ENCODE measurements around the gene MSRB2. TPM values are rescaled to one million over a fixed set of nuclear protein-coding genes. Genes with fewer than 3 reads are reported as not detected.

The MSRB2 gene
- total and polyA plus RNA-seq, 2 of the 8 experiments (the other 6 are each of a cell fraction or from before 2014, with no cell fraction given), result 11.0 to 13.9 TPM

DNA sequence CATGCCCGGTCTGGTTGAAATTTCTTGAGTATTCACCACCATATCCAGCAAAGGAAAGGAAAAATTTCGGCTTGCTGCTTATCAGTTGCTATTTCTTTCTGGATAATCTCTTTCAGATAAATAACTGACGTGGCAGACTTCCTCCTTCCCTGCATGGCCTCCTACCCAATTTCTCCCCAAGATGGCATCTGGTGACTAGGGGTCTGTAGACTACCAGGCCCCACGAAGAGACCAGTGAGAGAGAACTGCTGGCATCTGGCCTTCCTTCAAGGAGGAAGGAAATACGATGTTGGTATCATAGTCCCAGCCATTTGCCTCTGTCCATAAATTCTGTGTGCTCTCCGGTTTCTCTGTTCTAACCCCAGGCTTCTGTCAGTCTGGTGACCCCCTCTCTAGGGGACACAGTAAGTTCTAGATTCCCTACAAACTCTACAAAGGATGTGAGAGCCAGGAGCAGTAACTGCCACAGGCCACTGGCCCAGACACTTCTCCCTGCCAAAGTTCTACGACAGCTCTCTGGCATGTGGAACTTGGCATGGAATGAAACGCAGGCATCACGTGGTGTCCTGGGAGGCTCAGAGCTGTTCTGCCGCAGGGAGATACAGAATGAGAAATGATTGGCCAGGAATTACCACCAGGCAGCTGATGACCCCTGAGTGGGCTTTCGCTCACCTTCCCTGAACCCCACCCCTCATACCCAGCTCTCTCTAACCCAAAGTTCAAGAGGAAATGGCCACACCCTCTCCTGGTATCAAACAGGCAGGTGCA is 30.0 kb upstream of the MSRB2 start:
- H4K5ac ChIP-seq (ENCODE audit: insufficient read length, low read depth, low read length), result no peak overlapping the region
- H2AK5ac ChIP-seq (ENCODE audit: low read depth, low read length), result no peak overlapping the region
- TF ChIP-seq GTF2F1 (IDR thresholded peaks at IDR 0.05; ENCODE audit: borderline replicate concordance, low read depth, low read length) (no peak), SRF (IDR thresholded peaks at IDR 0.05; ENCODE audit: low read depth, low read length) (no peak)
- H4K91ac ChIP-seq (replicated peaks; ENCODE audit: insufficient read length, low read length), result no peak overlapping the region
- no peaks in the 10 kb centered on the region for H3K79me2 ChIP-seq (ENCODE audit: control insufficient read depth in 1 of 2, insufficient read depth in 2 of 2, low read length in 2 of 2)
- H3K79me1 ChIP-seq (ENCODE audit: low read depth, low read length), result no peaks in the 10 kb centered on the region
- H2BK20ac ChIP-seq (ENCODE audit: low read length), result no peak overlapping the region
- WGBS, 2 experiments (ENCODE audit: extremely low coverage in 1 of 2, insufficient coverage in 1 of 2, insufficient read length in 1 of 2, insufficient replicate concordance in 2 of 2, low coverage in 1 of 2, low lambda C conversion rate in 2 of 2, missing lambda C conversion rate in 1 of 2), result 92% methylated on average over 11 of the region's 11 CpGs; no CpG with 5 or more reads in 1 of the 2 experiments
- no peak overlapping the region for H3K4ac ChIP-seq (replicated peaks; ENCODE audit: insufficient read length, low read depth, low read length)
- H3K27me3 ChIP-seq (replicated peaks in 1 of 4; ENCODE audit: control insufficient read depth in 3 of 4, extremely low read depth in 1 of 4, insufficient read depth in 3 of 4, low read length in 3 of 4), result no peaks in the 10 kb centered on the region
- no peak overlapping the region for H2AFZ ChIP-seq (ENCODE audit: low read length)
- no peak overlapping the region for H3K4me2 ChIP-seq (ENCODE audit: insufficient read depth in 1 of 2, low read depth in 2 of 2, low read length in 2 of 2)
- H2BK120ac ChIP-seq (replicated peaks; ENCODE audit: low read depth, low read length), result no peak overlapping the region
- ChIA-PET POLR2A (ENCODE audit: partially characterized antibody) (interaction anchor here (0.8 to 1.2 kb wide), 2 partner anchors 9 to 10 kb away, joined by 4 to 8 read pairs; no protein-coding TSS in a partner anchor), CTCF (ENCODE audit: partially characterized antibody) (interaction anchor here (1.2 to 1.4 kb wide), 3 partner anchors 9 to 491 kb away, joined by 3 read pairs; no protein-coding TSS in a partner anchor)
- H3K23me2 ChIP-seq (ENCODE audit: low read depth, low read length), result no peaks in the 10 kb centered on the region
- DNase-seq (ENCODE audit: low read depth in 1 of 2, low spot score in 2 of 2) (peak in 1 of 2 experiments; percentile 38), FAIRE-seq (no peak)
- H3K4me3 ChIP-seq (ENCODE audit: extremely low read depth in 1 of 4, insufficient read depth in 2 of 4, low read depth in 3 of 4, low read length in 4 of 4), result no peak overlapping the region
- H3K18ac ChIP-seq (ENCODE audit: extremely low read depth, low read length), result no peak overlapping the region
- no peak overlapping the region for H2BK5ac ChIP-seq (ENCODE audit: low read depth, low read length)
- no peak overlapping the region for H3K27ac ChIP-seq (ENCODE audit: low read depth, low read length)
- no peak overlapping the region for H2BK12ac ChIP-seq (ENCODE audit: low read depth, low read length)
- H2BK15ac ChIP-seq (ENCODE audit: low read length), result no peak overlapping the region; the same call in 1 of the 2 replicates
- no peak overlapping the region; the same call in 1 of the 2 replicates for H4K8ac ChIP-seq (ENCODE audit: extremely low read depth, insufficient read depth, low read length)
- no peaks in the 10 kb centered on the region for H3K36me3 ChIP-seq (ENCODE audit: control insufficient read depth in 2 of 4, insufficient read depth in 4 of 4, low read length in 3 of 4)
- H3K4me1 ChIP-seq (replicated peaks in 1 of 4; ENCODE audit: control insufficient read depth in 3 of 4, insufficient read depth in 4 of 4, low read length in 3 of 4), result peaks cover 6 to 17% (median 16%) of the 10 kb centered on the region in 4 experiments; a peak in 4 of 7 replicates
- no peaks in the 10 kb centered on the region for H4K20me1 ChIP-seq (replicated peaks in 1 of 2; ENCODE audit: control insufficient read depth in 1 of 2, insufficient read depth in 2 of 2, low read length in 2 of 2)
- H3K14ac ChIP-seq (ENCODE audit: insufficient read length), result no peak overlapping the region
- peak overlapping the region; percentile 32 for H3K56ac ChIP-seq (replicated peaks; ENCODE audit: insufficient read length, low read depth, low read length)
- no peaks in the 10 kb centered on the region for H3K9me3 ChIP-seq (ENCODE audit: insufficient read depth in 2 of 2, low read depth in 1 of 2, low read length in 1 of 2)
- H3K23ac ChIP-seq (ENCODE audit: insufficient read length), result no peak overlapping the region
- no peak overlapping the region for H3K9ac ChIP-seq (replicated peaks in 1 of 4; ENCODE audit: extremely low read depth in 1 of 4, low read depth in 3 of 4, low read length in 3 of 4)
